AG09309 (cell line): ENCODE data around the gene VPS39.

Source experiments
- DNase-seq: peaks from one replicate; pipeline ENCODE4 v3.0.0-alpha.2; 2010; ENCODE audit warnings: low read depth
- H3K4me3 ChIP-seq: 2 replicates; pipeline ENCODE4 v1.5.1; 2011; ENCODE audit warnings: mild to moderate bottlenecking, low read depth, low read length, moderate library complexity; ENCODE audit not compliant: control insufficient read depth
- CTCF ChIP-seq: IDR thresholded peaks from 2 replicates; pipeline ENCODE4 v1.5.1; 2011; ENCODE audit warnings: mild to moderate bottlenecking, low read depth, low read length, inconsistent platforms; ENCODE audit not compliant: insufficient read depth, control insufficient read depth; ENCODE audit errors: missing control alignments

Gene VPS39

GRCh38 chr15:42207674-42208579 is at the start of gene VPS39:
TSS of gene VPS39 (minus strand) at chr15:42208304. CDS start at chr15:42208153, 151 bp downstream.
- DNase-seq, result peak; percentile 41
- H3K4me3 ChIP-seq, result peak within 1 kb of the TSS; percentile 86
- no peak for TF ChIP-seq CTCF

GRCh38 chr15:42253300-42253699 is 45.2 kb upstream of the VPS39 start:
- no peak overlapping the region for H3K4me3 ChIP-seq
- no peak for TF ChIP-seq CTCF
- no peak for DNase-seq

GRCh38 chr15:42240823-42241222 is 32.7 kb upstream of the VPS39 start:
- H3K4me3 ChIP-seq, result no peak overlapping the region
- TF ChIP-seq CTCF, result no peak
- DNase-seq, result no peak

- no peak for TF ChIP-seq CTCF
- DNase-seq, result no peak
- H3K4me3 ChIP-seq, result no peak overlapping the region
These were observed 31.6 kb upstream of the VPS39 start for GRCh38 chr15:42239528-42240182.

- no peak overlapping the region for H3K4me3 ChIP-seq
- TF ChIP-seq CTCF, result no peak
- DNase-seq, result no peak
These were observed 25.0 kb upstream of the VPS39 start for GRCh38 chr15:42233107-42233506.

GRCh38 chr15:42232606-42233005 is 24.5 kb upstream of the VPS39 start:
- DNase-seq, result no peak
- no peak overlapping the region for H3K4me3 ChIP-seq
- no peak for TF ChIP-seq CTCF
